A673 (cell line): ENCODE results near the gene CFAP97D1.

Experiments
- EZH2 ChIP-seq: fragments of 200-600 bp; sonication (generic); IDR thresholded peaks from 2 replicates; pipeline ENCODE4 v1.6.1; 2017; ENCODE audit warnings: borderline replicate concordance, low read depth, mild to moderate bottlenecking, mixed read lengths, antibody characterized with exemption, low read length; ENCODE audit not compliant: poor library complexity, severe bottlenecking
- TF ChIP-seq, protein P1 (sequence below): fragments of 300-800, 200-600 bp; sonication (generic); conservative IDR thresholded peaks from 2 replicates; pipeline ENCODE4 v1.5.1; 2017; ENCODE audit warnings: low read depth, mild to moderate bottlenecking, antibody characterized with exemption, low read length, moderate library complexity, mixed read lengths

DNA sequence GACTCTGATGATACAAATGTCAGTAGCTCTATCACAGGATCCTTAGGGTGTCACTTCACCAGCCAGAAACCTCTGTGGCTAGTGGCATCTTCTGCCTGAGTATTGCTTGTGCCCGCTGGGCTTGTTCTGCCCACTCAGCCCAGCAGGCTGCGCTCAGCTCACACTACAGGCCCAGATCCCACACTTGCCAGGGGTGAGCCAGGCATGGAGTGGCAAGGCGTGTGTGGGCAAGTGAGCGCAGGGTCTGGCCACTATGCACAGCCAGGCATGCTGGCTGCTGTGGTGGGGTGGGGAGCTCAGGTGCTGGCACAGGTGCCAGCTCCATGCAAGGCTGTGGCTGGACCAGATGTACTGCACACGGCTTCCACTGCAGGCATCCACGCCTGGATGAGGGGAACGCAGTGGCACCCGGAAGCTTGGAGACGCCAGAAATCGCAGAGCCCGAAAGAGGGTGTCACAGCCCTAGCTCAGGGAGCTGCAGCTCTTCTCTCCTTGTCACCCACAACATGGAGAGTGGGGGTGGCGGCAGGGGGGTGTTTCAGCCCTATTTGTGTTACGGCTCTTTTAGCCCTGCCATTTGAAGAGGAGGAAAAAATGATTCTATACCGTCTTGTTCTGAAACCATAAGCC is 10.2 kb downstream of the CFAP97D1 start:
- TF ChIP-seq EZH2 = no peak
- TF ChIP-seq, protein P1, sequence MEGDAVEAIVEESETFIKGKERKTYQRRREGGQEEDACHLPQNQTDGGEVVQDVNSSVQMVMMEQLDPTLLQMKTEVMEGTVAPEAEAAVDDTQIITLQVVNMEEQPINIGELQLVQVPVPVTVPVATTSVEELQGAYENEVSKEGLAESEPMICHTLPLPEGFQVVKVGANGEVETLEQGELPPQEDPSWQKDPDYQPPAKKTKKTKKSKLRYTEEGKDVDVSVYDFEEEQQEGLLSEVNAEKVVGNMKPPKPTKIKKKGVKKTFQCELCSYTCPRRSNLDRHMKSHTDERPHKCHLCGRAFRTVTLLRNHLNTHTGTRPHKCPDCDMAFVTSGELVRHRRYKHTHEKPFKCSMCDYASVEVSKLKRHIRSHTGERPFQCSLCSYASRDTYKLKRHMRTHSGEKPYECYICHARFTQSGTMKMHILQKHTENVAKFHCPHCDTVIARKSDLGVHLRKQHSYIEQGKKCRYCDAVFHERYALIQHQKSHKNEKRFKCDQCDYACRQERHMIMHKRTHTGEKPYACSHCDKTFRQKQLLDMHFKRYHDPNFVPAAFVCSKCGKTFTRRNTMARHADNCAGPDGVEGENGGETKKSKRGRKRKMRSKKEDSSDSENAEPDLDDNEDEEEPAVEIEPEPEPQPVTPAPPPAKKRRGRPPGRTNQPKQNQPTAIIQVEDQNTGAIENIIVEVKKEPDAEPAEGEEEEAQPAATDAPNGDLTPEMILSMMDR = peak; percentile 37; the same call in 1 of the 2 replicates
